Nephron (organoid): ENCODE results near the gene RFX3.

ENCODE experiments used
- H3K27ac Mint-ChIP-seq, 3 experiments: 2 replicates each; pipeline ENCODE4 v1.8.0; 2020; ENCODE audit warnings: mixed read lengths in 3 of 3, mild to moderate bottlenecking in 2 of 3, moderate library complexity in 1 of 3
- H3K27me3 Mint-ChIP-seq: 2 replicates; pipeline ENCODE4 v1.8.0; 2021; ENCODE audit warnings: low read depth, mild to moderate bottlenecking, moderate library complexity, mixed read lengths
- H3K36me3 Mint-ChIP-seq: 2 replicates; pipeline ENCODE4 v1.8.0; 2020; ENCODE audit warnings: low read depth, mixed read lengths
- H3K4me1 Mint-ChIP-seq: 2 replicates; pipeline ENCODE4 v1.8.0; 2020; ENCODE audit warnings: mixed read lengths
- H3K4me3 Mint-ChIP-seq, 3 experiments: 2 replicates each; pipeline ENCODE4 v1.8.0; 2020; ENCODE audit warnings: mild to moderate bottlenecking in 3 of 3, mixed read lengths in 3 of 3, moderate library complexity in 2 of 3
- H3K9me3 Mint-ChIP-seq: 2 replicates; pipeline ENCODE4 v1.8.0; 2020; ENCODE audit warnings: mixed read lengths
- CTCF ChIP-seq, 3 experiments: fragments of 200-600 bp; sonication (generic); IDR thresholded peaks; one replicate each; pipeline ENCODE4 v1.5.0; 2021; ENCODE audit warnings: antibody characterized with exemption in 3 of 3; ENCODE audit not compliant: unreplicated experiment in 3 of 3

Gene RFX3

GRCh38 chr9:3482578-3482977 is 43.2 kb downstream of the RFX3 start:
- Mint-ChIP-seq H3K4me1 (no peaks in the 10 kb centered on the region), H3K27ac (no peak overlapping the region), H3K27me3 (no peaks in the 10 kb centered on the region), H3K4me3 (no peak overlapping the region), H3K9me3 (peaks cover 3% of the 10 kb centered on the region), H3K36me3 (peaks cover 54% of the 10 kb centered on the region)
- TF ChIP-seq CTCF (IDR thresholded peaks at IDR 0.05; ENCODE audit: unreplicated experiment in 3 of 3), result no peak

- Mint-ChIP-seq H3K27me3 (no peaks in the 10 kb centered on the region), H3K9me3 (peaks cover 7% of the 10 kb centered on the region), H3K4me1 (no peaks in the 10 kb centered on the region), H3K4me3 (no peak overlapping the region), H3K27ac (no peak overlapping the region), H3K36me3 (peaks cover 61% of the 10 kb centered on the region)
- TF ChIP-seq CTCF (IDR thresholded peaks at IDR 0.05; ENCODE audit: unreplicated experiment in 3 of 3), result no peak
These were observed 45.5 kb downstream of the RFX3 start for GRCh38 chr9:3480353-3480655.

GRCh38 chr9:3479514-3480352 is 46.1 kb downstream of the RFX3 start:
- H3K4me3 Mint-ChIP-seq, result no peak overlapping the region
- peaks cover 7% of the 10 kb centered on the region for H3K9me3 Mint-ChIP-seq
- TF ChIP-seq CTCF (IDR thresholded peaks at IDR 0.05; ENCODE audit: unreplicated experiment in 3 of 3), result no peak
- no peaks in the 10 kb centered on the region for H3K4me1 Mint-ChIP-seq
- H3K27me3 Mint-ChIP-seq, result no peaks in the 10 kb centered on the region
- peaks cover 60% of the 10 kb centered on the region for H3K36me3 Mint-ChIP-seq
- H3K27ac Mint-ChIP-seq, result no peak overlapping the region

- no peak for TF ChIP-seq CTCF (IDR thresholded peaks at IDR 0.05; ENCODE audit: unreplicated experiment in 3 of 3)
- Mint-ChIP-seq H3K4me1 (no peaks in the 10 kb centered on the region), H3K36me3 (peaks cover 50% of the 10 kb centered on the region), H3K27ac (no peak overlapping the region), H3K4me3 (no peak overlapping the region), H3K27me3 (no peaks in the 10 kb centered on the region), H3K9me3 (peaks cover 7% of the 10 kb centered on the region)
These were observed 47.2 kb downstream of the RFX3 start for GRCh38 chr9:3478549-3478953.

GRCh38 chr9:3477236-3477834 is 48.5 kb downstream of the RFX3 start:
- peaks cover 7% of the 10 kb centered on the region for H3K9me3 Mint-ChIP-seq
- H3K4me3 Mint-ChIP-seq, result no peak overlapping the region

More at GRCh38 chr9:3477236-3477834, 48.5 kb downstream of the RFX3 start:
- H3K27me3 Mint-ChIP-seq, result no peaks in the 10 kb centered on the region
- TF ChIP-seq CTCF (IDR thresholded peaks at IDR 0.05; ENCODE audit: unreplicated experiment in 3 of 3), result no peak
- no peaks in the 10 kb centered on the region for H3K4me1 Mint-ChIP-seq
- no peak overlapping the region for H3K27ac Mint-ChIP-seq
- peaks cover 46% of the 10 kb centered on the region for H3K36me3 Mint-ChIP-seq
